Measurements from ENCODE around the gene ADAMTS8.

DNA sequence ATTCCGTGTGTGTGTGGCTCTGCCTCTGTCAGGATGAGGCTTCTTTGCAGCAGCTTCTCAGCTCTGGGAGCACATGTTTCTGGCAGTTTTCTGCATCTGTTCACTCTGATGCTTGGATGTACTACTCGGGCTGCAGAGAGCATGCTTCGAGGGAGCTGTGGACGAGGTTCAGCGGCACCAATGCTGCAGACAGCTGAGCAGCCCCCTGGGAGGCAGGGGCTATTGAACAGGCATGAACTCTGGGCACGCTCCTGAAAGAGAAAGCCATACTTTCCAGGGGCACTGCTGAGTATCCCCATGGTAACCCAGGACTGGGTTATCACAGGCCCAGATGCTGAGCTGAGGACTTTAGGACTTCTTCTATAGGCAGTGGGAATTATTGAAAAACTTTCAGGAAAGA lies 33.8 kb downstream of the ADAMTS8 start:
- TF ChIP-seq SIN3A (IDR thresholded peaks at IDR 0.05; ENCODE audit: borderline replicate concordance, insufficient read depth, low read length) (no peak), TAF1 (IDR thresholded peaks at IDR 0.05; ENCODE audit: borderline replicate concordance, insufficient read depth, low read length) (no peak)
- TF ChIP-seq, protein P1, sequence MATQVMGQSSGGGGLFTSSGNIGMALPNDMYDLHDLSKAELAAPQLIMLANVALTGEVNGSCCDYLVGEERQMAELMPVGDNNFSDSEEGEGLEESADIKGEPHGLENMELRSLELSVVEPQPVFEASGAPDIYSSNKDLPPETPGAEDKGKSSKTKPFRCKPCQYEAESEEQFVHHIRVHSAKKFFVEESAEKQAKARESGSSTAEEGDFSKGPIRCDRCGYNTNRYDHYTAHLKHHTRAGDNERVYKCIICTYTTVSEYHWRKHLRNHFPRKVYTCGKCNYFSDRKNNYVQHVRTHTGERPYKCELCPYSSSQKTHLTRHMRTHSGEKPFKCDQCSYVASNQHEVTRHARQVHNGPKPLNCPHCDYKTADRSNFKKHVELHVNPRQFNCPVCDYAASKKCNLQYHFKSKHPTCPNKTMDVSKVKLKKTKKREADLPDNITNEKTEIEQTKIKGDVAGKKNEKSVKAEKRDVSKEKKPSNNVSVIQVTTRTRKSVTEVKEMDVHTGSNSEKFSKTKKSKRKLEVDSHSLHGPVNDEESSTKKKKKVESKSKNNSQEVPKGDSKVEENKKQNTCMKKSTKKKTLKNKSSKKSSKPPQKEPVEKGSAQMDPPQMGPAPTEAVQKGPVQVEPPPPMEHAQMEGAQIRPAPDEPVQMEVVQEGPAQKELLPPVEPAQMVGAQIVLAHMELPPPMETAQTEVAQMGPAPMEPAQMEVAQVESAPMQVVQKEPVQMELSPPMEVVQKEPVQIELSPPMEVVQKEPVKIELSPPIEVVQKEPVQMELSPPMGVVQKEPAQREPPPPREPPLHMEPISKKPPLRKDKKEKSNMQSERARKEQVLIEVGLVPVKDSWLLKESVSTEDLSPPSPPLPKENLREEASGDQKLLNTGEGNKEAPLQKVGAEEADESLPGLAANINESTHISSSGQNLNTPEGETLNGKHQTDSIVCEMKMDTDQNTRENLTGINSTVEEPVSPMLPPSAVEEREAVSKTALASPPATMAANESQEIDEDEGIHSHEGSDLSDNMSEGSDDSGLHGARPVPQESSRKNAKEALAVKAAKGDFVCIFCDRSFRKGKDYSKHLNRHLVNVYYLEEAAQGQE (IDR thresholded peaks at IDR 0.05; ENCODE audit: insufficient read depth in 1 of 2, low read depth in 2 of 2, low read length in 2 of 2): no peak

All from PFSK-1 (cell line).